Mucosa of descending colon (tissue), 3 donors: ENCODE results near the gene MTA3. TPM values are rescaled to one million over a fixed set of nuclear protein-coding genes. Genes with fewer than 3 reads are reported as not detected.
"Not testable (repeated sequence)": the region's sequence is repeated elsewhere in the genome, so short reads cannot be mapped to it uniquely, and the experiment has no call there.

Experiments used
- ATAC-seq: fragments of 200-7000 bp; cut with Tn5 transposase; one replicate; pipeline ENCODE4 v1.9.1; 2020; ENCODE audit warnings: mild to moderate bottlenecking, moderate library complexity
- DNase-seq, 3 donors: peaks; one replicate each; pipeline ENCODE4 v3.0.0-alpha.2; 2020
- H3K36me3 ChIP-seq: fragments of 200-600 bp; one replicate; pipeline ENCODE4 v1.8.0; 2021; ENCODE audit warnings: low read depth, mild to moderate bottlenecking
- H3K4me1 ChIP-seq: fragments of 200-600 bp; one replicate; pipeline ENCODE4 v1.8.0; 2021; ENCODE audit warnings: low read depth, mild to moderate bottlenecking
- H3K4me3 ChIP-seq: fragments of 200-600 bp; one replicate; pipeline ENCODE4 v1.8.0; 2021; ENCODE audit warnings: mild to moderate bottlenecking
- H3K9me3 ChIP-seq: fragments of 200-600 bp; one replicate; pipeline ENCODE4 v1.8.0; 2021; ENCODE audit warnings: mild to moderate bottlenecking
- intact Hi-C, 2 donors: fragments of 100-400 bp; cut with DNase I in 1 of 2; cut with micrococcal nuclease in 1 of 2; formaldehyde crosslinking; loops; one replicate each; pipeline versions ENCODE4 v1.11.0 to v1.11.1; 2022; cut with DNase I, micrococcal nuclease
- total RNA-seq, 3 donors: library from RNA; stranded (reverse); fragmentation: NEBNext Ultra II Directional in 2 of 3; extraction: Animal tissue kit (Norgen Biotek cat#: 25700) in 2 of 3; gene quantifications; one replicate each; pipeline versions ENCODE4 v1.2.1 to v1.2.4, GENCODE V29; 2021 to 2023
- TF ChIP-seq, protein P1 (sequence below): fragments of 200-600 bp; IDR thresholded peaks from one replicate; pipeline ENCODE4 v1.8.0; 2022; ENCODE audit warnings: antibody characterized with exemption, mild to moderate bottlenecking
- donor health status: DM: no; HTN: no; CAD: no; lungs with moderate emphysema.
- donor health status: DM: no; HTN: no; CAD: no.
- donor health status: DM: no; HTN: yes; CAD: no.

Gene MTA3
- total RNA-seq, 3 donors from 2014 or later, result 44.8 to 58.9 (median 52.8) TPM

DNA sequence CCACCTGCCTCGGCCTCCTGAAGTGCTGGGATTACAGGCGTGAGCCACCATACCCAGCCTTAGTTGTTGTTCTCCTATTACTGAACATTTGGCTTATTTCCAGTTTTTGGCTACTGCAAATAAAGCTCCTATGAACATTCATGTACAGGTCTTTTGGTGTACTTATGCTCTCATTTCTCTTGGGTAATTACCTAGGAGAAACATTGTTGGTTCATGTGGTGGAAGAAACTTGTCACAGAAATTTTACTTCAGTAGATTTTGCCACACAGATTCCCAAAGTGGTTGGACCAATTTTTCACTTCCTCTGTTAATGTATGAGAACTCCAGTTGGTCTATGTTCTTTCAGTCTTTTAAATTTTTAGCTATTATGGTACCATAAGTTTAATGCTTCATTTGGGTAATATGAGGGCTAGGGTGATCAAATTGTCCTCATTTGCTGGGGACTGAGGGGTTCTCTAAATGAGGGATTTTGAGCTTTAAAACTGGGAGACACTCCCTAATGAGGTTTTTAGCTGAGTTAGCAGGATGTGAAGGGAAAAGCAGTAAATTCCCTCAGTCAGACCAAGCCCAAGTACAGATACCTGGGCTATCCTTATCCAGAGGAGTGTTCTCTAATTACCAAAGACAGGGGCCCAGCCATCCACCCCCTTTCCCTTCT lies 33.9 kb downstream of the MTA3 start:
- no peak overlapping the region for H3K4me3 ChIP-seq
- peak; percentile 37 for ATAC-seq
- intact Hi-C loops, result no loop called here
- H3K36me3 ChIP-seq, result no peaks in the 10 kb centered on the region
- H3K9me3 ChIP-seq, result no peaks in the 10 kb centered on the region
- no peak for DNase-seq
- TF ChIP-seq, protein P1, sequence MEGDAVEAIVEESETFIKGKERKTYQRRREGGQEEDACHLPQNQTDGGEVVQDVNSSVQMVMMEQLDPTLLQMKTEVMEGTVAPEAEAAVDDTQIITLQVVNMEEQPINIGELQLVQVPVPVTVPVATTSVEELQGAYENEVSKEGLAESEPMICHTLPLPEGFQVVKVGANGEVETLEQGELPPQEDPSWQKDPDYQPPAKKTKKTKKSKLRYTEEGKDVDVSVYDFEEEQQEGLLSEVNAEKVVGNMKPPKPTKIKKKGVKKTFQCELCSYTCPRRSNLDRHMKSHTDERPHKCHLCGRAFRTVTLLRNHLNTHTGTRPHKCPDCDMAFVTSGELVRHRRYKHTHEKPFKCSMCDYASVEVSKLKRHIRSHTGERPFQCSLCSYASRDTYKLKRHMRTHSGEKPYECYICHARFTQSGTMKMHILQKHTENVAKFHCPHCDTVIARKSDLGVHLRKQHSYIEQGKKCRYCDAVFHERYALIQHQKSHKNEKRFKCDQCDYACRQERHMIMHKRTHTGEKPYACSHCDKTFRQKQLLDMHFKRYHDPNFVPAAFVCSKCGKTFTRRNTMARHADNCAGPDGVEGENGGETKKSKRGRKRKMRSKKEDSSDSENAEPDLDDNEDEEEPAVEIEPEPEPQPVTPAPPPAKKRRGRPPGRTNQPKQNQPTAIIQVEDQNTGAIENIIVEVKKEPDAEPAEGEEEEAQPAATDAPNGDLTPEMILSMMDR, result no peak
- peaks cover 17% of the 10 kb centered on the region for H3K4me1 ChIP-seq

DNA sequence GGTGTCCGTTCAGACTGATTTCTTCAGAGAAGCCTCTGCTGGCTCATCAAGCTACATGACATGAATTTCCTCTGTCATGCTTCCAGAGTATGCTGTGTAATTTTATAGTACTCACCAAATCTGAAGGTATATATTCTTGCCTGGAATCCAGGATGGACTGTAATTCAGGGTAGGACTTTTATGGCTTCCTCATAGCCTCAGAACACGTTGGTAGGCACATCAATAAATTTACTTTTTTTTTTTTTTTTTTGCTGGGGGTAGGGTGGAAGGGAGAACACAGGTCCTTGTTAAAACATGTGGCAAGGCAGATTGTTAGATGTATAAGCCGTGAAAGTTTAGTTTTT lies 34.4 kb downstream of the MTA3 start:
- ATAC-seq (peak; percentile 95), DNase-seq (peak in 1 of 3 donors; percentile 44)
- TF ChIP-seq, protein P1, result no peak
- Histone ChIP-seq H3K9me3 (no peaks in the 10 kb centered on the region), H3K4me3 (no peak overlapping the region), H3K36me3 (no peaks in the 10 kb centered on the region), H3K4me1 (peaks cover 17% of the 10 kb centered on the region)
- intact Hi-C loops, result no loop called here

DNA sequence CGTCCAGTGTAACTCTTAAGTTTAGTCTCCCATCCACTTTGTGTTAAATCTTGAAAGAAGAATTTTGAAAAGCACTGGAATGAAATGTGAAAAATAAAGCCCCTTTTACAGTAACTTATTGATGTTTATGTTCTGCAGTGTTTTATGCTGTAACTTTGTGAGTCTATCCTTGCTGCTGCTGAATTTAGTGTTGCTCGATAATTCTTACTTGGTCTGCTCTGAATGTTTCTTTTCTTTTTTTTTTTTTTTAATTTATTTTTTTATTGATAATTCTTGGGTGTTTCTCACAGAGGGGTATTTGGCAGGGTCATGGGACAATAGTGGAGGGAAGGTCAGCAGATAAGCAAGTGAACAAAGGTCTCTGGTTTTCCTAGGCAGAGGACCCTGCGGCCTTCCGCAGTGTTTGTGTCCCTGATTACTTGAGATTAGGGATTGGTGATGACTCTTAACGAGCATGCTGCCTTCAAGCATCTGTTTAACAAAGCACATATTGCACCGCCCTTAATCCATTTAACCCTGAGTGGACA lies 36.0 kb downstream of the MTA3 start:
- peaks cover 17% of the 10 kb centered on the region for H3K4me1 ChIP-seq
- intact Hi-C loops, ATAC-seq, H3K4me3 ChIP-seq, H3K9me3 ChIP-seq, H3K36me3 ChIP-seq, DNase-seq: not testable (repeated sequence)

DNA sequence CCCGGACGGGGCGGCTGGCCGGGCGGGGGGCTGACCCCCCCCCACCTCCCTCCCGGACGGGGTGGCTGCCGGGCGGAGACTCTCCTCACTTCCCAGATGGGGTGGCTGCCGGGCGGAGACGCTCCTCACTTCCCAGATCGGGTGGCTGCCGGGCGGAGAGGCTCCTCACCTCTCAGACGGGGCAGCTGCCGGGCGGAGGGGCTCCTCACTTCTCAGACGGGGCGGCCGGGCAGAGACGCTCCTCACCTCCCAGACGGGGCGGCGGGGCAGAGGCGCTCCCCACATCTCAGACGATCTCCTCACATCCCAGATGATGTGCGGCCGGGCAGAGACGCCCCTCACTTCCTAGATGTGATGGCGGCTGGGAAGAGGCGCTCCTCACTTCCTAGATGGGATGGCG lies 37.7 kb downstream of the MTA3 start:
- H3K36me3 ChIP-seq, H3K4me3 ChIP-seq, intact Hi-C loops, ATAC-seq, H3K9me3 ChIP-seq, DNase-seq: not testable (repeated sequence)
- peaks cover 16% of the 10 kb centered on the region for H3K4me1 ChIP-seq

DNA sequence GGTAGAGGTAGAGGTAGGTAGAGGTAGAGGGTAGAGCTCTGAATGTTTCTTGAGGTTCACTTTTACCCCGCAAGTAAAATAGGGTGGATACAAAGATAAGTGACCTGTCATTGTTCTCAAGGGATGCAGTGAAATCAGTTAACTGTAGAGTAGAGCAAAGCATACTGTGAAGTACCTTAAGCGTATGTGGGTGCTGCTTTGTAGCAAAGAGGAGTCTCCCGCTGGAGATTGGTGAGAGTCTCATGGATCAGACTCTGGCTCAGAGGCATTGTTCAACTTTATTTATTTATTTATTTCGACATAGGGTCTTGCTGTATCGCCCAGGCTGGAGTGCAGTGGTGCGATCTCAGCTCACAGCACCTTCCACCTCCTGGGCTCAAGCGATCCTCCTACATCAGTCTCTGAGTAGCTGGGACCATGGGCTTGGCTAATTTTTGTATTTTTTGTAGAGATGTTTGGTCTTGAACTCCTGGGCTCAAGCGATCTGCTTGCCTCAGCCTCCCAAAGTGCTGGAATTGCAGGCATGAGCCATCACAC lies 38.7 kb downstream of the MTA3 start:
- DNase-seq, result no peak
- Histone ChIP-seq H3K9me3 (no peaks in the 10 kb centered on the region), H3K4me3 (no peak overlapping the region), H3K4me1 (peaks cover 6% of the 10 kb centered on the region), H3K36me3 (no peaks in the 10 kb centered on the region)
- ATAC-seq, result no peak
- intact Hi-C loops, result no loop called here
- TF ChIP-seq, protein P1, result no peak

DNA sequence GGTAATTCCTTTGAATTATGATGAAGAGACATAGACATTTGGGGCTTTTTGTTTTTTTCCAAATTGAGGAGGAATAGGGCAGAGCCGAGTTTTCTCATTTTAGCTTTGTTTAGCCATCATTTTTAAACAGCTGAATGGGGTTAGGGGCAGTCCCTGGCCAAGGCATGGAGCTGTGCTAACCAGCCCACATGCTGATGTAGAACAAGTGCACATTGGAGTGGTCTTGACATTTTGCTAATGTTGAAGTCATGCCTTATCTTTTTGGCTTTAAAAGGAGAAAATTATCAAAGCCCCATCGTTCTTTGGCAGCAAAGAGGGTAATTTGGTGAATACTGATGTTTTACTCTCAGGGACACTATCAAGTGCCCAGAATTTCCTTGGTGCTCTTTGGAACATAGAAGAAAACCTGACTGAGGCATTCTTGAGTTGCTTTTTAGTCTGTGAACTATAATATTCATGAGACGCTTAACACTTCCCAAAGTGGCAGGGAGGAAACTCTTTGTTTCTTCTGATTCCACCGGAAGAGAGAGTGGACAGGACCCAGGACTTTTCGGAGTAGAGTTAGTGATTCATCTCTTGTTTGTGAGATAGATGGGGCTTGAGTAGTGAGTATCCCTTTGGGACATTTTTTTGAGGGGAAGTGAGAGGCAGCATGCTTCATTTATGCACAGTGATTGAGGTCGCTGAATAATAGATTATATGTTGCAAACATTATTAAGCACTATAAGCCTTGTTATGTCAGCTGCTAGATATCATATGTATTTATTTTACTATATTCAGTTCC lies 45.0 kb downstream of the MTA3 start:
- DNase-seq (no peak), ATAC-seq (no peak)
- Histone ChIP-seq H3K4me3 (no peak overlapping the region), H3K36me3 (no peaks in the 10 kb centered on the region), H3K4me1 (no peaks in the 10 kb centered on the region), H3K9me3 (no peaks in the 10 kb centered on the region)
- TF ChIP-seq, protein P1, result no peak
- intact Hi-C loops, result no loop called here
